ENCODE results near the gene CHST10. TPM values are rescaled to one million over a fixed set of nuclear protein-coding genes. Genes with fewer than 3 reads are reported as not detected.

Gene CHST10
- total RNA-seq, 1 donor from 2014 or later: 11.1 TPM

DNA sequence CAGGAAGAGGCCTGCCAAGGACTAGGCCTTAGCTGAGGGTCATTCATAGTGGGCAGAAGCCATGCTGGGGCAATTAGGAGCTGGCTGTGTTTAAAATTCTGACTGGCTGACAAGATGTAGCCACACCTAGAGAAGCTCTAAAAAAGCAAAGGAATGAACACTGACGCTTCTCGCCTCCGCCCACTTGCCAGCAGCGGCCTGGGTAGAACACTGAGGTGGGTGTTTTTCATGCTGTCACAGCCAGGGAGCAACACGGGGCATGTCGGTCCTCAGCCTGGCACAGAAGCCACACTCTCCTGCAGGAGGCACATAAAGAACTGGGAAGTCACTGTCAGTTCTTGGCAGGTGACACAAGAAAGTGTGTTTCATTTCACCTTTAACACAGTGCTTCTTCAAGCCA lies 10.4 kb downstream of the CHST10 start:
- Mint-ChIP-seq H3K27ac (ENCODE audit: unreplicated experiment) (no peak overlapping the region), H3K4me3 (ENCODE audit: unreplicated experiment) (no peak overlapping the region), H3K4me1 (ENCODE audit: low read depth) (no peaks in the 10 kb centered on the region), H3K27me3 (ENCODE audit: low read depth) (no peaks in the 10 kb centered on the region), H3K36me3 (ENCODE audit: low read depth) (peaks cover 12% of the 10 kb centered on the region), H3K9me3 (ENCODE audit: low read depth) (no peaks in the 10 kb centered on the region)
- no peak for DNase-seq (ENCODE audit: low spot score)
- TF ChIP-seq, protein P1, sequence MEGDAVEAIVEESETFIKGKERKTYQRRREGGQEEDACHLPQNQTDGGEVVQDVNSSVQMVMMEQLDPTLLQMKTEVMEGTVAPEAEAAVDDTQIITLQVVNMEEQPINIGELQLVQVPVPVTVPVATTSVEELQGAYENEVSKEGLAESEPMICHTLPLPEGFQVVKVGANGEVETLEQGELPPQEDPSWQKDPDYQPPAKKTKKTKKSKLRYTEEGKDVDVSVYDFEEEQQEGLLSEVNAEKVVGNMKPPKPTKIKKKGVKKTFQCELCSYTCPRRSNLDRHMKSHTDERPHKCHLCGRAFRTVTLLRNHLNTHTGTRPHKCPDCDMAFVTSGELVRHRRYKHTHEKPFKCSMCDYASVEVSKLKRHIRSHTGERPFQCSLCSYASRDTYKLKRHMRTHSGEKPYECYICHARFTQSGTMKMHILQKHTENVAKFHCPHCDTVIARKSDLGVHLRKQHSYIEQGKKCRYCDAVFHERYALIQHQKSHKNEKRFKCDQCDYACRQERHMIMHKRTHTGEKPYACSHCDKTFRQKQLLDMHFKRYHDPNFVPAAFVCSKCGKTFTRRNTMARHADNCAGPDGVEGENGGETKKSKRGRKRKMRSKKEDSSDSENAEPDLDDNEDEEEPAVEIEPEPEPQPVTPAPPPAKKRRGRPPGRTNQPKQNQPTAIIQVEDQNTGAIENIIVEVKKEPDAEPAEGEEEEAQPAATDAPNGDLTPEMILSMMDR (IDR thresholded peaks at IDR 0.05): no peak

- Mint-ChIP-seq H3K4me3 (ENCODE audit: unreplicated experiment) (no peak overlapping the region), H3K27ac (ENCODE audit: unreplicated experiment) (no peak overlapping the region), H3K9me3 (ENCODE audit: low read depth) (no peaks in the 10 kb centered on the region), H3K27me3 (ENCODE audit: low read depth) (no peaks in the 10 kb centered on the region), H3K36me3 (ENCODE audit: low read depth) (peaks cover 12% of the 10 kb centered on the region), H3K4me1 (ENCODE audit: low read depth) (no peaks in the 10 kb centered on the region)
- TF ChIP-seq, protein P1 (IDR thresholded peaks at IDR 0.05): no peak
- no peak for DNase-seq (ENCODE audit: low spot score)
Observed at GRCh38 chr2:100406120-100406508, 11.4 kb downstream of the CHST10 start.

- Mint-ChIP-seq H3K9me3 (ENCODE audit: low read depth) (no peaks in the 10 kb centered on the region), H3K4me3 (ENCODE audit: unreplicated experiment) (no peak overlapping the region), H3K4me1 (ENCODE audit: low read depth) (no peaks in the 10 kb centered on the region), H3K27me3 (ENCODE audit: low read depth) (no peaks in the 10 kb centered on the region), H3K27ac (ENCODE audit: unreplicated experiment) (no peak overlapping the region), H3K36me3 (ENCODE audit: low read depth) (peaks cover 12% of the 10 kb centered on the region)
- no peak for DNase-seq (ENCODE audit: low spot score)
- TF ChIP-seq, protein P1 (IDR thresholded peaks at IDR 0.05): no peak
Observed at GRCh38 chr2:100405403-100406119, 11.9 kb downstream of the CHST10 start.

- TF ChIP-seq, protein P1 (IDR thresholded peaks at IDR 0.05): no peak
- DNase-seq (ENCODE audit: low spot score): no peak
- no peaks in the 10 kb centered on the region for H3K4me1 Mint-ChIP-seq (ENCODE audit: low read depth)
- peaks cover 12% of the 10 kb centered on the region for H3K36me3 Mint-ChIP-seq (ENCODE audit: low read depth)
- H3K4me3 Mint-ChIP-seq (ENCODE audit: unreplicated experiment): no peak overlapping the region
- H3K27ac Mint-ChIP-seq (ENCODE audit: unreplicated experiment): no peak overlapping the region
- H3K27me3 Mint-ChIP-seq (ENCODE audit: low read depth): no peaks in the 10 kb centered on the region
- no peaks in the 10 kb centered on the region for H3K9me3 Mint-ChIP-seq (ENCODE audit: low read depth)
Observed at GRCh38 chr2:100404411-100404810, 13.1 kb downstream of the CHST10 start.

DNA sequence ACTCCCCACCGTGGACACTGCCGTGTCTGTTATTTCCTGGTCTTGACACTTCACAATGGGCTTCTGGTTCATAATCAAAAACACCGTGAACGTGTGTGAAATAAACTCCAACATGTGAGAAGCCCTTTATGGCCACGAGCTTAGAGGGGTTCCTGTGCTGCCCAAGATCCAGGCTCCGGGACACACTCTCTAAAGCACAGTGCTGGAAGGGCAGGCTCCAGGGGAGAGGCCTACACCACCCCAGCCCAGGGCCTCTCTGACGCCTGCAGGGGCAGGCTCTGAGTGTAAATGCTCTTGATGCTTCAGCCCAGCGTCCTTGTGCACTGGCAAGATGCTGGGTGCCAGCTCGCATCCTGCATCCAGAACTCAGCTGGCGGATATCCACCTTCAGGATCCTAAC lies 13.7 kb downstream of the CHST10 start:
- no peak overlapping the region for H3K27ac Mint-ChIP-seq (ENCODE audit: unreplicated experiment)
- peaks cover 12% of the 10 kb centered on the region for H3K36me3 Mint-ChIP-seq (ENCODE audit: low read depth)
- no peak overlapping the region for H3K4me3 Mint-ChIP-seq (ENCODE audit: unreplicated experiment)
- DNase-seq (ENCODE audit: low spot score): no peak
- H3K9me3 Mint-ChIP-seq (ENCODE audit: low read depth): no peaks in the 10 kb centered on the region
- H3K27me3 Mint-ChIP-seq (ENCODE audit: low read depth): no peaks in the 10 kb centered on the region
- H3K4me1 Mint-ChIP-seq (ENCODE audit: low read depth): no peaks in the 10 kb centered on the region
- TF ChIP-seq, protein P1 (IDR thresholded peaks at IDR 0.05): no peak

All from chondrocyte (in vitro differentiated cells).